ENCODE measurements around the gene TULP4.
"Not testable (repeated sequence)": the region's sequence is repeated elsewhere in the genome, so short reads cannot be mapped to it uniquely, and the experiment has no call there.

Gene TULP4

DNA sequence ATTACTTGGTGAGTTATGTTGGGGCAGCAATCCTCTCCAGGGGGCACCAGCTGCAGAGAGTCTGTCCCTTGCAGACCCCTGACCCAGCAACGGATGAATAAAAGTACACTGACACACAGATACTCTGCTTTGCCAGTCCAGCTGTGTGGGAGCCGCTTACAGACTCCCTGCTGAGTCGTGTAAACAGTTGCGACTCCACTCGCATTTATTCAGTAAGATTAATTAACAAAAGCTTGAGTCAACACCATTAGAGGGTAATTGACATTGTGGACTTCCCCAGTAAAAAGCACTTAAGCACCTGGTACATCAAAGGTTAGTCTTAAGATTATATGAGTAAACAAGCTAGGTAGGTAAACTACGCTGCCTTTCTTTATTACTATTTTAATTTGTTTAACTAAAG lies 155.7 kb downstream of the TULP4 start:
- no peak for DNase-seq (ENCODE audit: low read depth)

GRCh38 chr6:158468666-158469065 lies 156.4 kb downstream of the TULP4 start:
- no peak overlapping the region for H3K4me3 ChIP-seq (ENCODE audit: low read depth, low read length)
- no peak for TF ChIP-seq CTCF (IDR thresholded peaks at IDR 0.05; ENCODE audit: insufficient read depth, low read depth, low read length, missing control alignments)
- no peak for DNase-seq (ENCODE audit: low read depth)

More for the DNA sequence above, 155.7 kb downstream of the TULP4 start:
- no peak for TF ChIP-seq CTCF (IDR thresholded peaks at IDR 0.05; ENCODE audit: insufficient read depth, low read depth, low read length, missing control alignments)
- H3K4me3 ChIP-seq (ENCODE audit: low read depth, low read length): no peak overlapping the region

GRCh38 chr6:158470023-158470422 lies 157.8 kb downstream of the TULP4 start:
- H3K4me3 ChIP-seq (ENCODE audit: low read depth, low read length); DNase-seq (ENCODE audit: low read depth): not testable (repeated sequence)

DNA sequence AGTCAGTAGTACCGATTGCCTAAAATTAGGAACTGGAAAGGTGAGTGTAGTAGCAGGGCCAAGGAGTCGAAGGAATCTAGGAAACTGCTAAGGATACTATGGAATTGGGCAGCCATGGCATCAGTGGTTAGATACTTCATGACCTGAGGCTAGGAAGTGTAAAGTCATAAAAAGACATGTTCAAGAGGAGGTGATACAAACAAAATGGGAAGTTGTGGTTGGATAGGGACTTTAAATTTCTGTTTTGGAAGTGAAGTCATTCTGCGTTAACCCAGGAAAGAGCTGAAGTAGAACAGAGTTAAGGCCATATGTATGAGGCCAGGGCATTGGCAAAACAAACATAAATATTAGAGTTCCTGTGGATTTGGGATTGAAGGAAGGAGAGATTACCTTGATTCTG lies 159.1 kb downstream of the TULP4 start:
- no peak overlapping the region for H3K4me3 ChIP-seq (ENCODE audit: low read depth, low read length)
- TF ChIP-seq CTCF (IDR thresholded peaks at IDR 0.05; ENCODE audit: insufficient read depth, low read depth, low read length, missing control alignments): no peak
- DNase-seq (ENCODE audit: low read depth): peak; percentile 15

DNA sequence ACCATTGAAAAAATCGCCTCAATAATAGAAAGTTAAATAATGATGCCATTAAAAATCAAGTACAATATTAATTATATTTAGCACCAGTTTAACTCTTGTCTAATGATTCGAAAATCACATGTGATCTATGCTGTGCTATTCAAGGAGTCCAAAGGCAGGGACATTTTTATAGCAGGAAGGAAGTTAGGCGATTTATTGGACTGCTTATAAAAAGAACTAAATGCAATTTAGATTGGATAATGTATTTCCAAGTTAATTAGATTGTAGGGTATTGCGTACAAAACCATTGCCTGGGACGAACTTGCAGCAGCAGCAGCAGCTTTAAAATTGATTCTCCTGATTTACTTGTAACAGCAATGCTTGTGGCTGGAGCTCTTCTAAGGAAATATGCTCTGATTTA lies 160.2 kb downstream of the TULP4 start:
- DNase-seq (ENCODE audit: low read depth): no peak
- no peak overlapping the region for H3K4me3 ChIP-seq (ENCODE audit: low read depth, low read length)
- TF ChIP-seq CTCF (IDR thresholded peaks at IDR 0.05; ENCODE audit: insufficient read depth, low read depth, low read length, missing control alignments): no peak

- no peak for DNase-seq (ENCODE audit: low read depth)
- peak overlapping the region; percentile 35 for H3K4me3 ChIP-seq (ENCODE audit: low read depth, low read length)
- no peak for TF ChIP-seq CTCF (IDR thresholded peaks at IDR 0.05; ENCODE audit: insufficient read depth, low read depth, low read length, missing control alignments)
Measured at GRCh38 chr6:158474961-158475343, 162.7 kb downstream of the TULP4 start.

DNA sequence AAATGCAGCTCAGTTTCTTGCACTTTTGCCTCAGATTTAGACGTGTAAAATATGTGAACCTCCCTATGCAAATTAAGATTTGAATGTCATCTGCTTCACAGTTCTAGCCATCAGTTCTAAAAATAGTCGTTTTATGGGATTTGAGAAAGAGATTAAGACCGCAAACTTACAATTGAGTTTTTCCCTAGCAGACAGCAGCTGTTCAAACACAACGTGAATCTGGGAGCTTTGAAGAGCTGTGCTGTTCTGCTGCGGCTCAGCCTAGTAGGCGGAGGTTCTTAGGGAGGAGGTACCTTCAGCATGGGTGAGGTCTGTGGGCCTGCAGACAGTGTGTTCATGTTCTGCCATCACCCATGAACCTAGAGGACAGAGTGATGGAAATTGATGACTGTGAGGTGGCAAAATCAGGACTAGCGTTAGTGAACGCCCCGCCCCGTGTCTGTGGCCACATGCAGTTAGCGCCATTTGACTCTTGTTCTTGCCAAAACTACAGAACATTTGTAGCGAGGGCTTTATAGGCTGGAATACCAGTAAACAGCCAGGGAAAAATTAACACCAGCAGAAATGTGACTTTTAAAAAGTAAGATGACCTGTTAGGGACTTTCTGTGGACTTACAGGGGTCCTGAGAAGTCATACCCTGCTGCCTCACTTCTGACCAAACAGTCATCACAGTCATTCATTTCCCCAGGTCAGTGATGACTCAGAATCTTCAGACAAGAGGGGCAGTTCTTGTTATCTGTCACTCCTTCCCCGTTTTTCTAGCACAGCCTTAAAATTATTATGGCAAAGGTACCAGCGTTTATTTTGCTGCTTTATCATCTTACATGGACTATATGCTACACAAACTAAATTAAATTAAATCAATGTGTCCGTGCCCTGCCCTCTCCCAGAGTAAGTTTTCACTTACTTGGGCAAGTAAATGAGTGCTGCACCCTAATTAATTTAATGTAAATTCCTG lies 163.4 kb downstream of the TULP4 start:
- DNase-seq (ENCODE audit: low read depth): peak; percentile 92
- no peak for TF ChIP-seq CTCF (IDR thresholded peaks at IDR 0.05; ENCODE audit: insufficient read depth, low read depth, low read length, missing control alignments)
- H3K4me3 ChIP-seq (ENCODE audit: low read depth, low read length): peak overlapping the region; percentile 35

Data from GM12865 (cell line).